ENCODE results near the gene NCS1.

The NCS1 gene

GRCh38 chr9:130235558-130236435 lies 63.6 kb downstream of the NCS1 start:
- Histone ChIP-seq H3K9ac (no peak overlapping the region), H3K36me3 (ENCODE audit: control insufficient read depth, insufficient read depth, low read length) (no peaks in the 10 kb centered on the region), H3K27ac (no peak overlapping the region)

GRCh38 chr9:130236436-130236985 lies 64.3 kb downstream of the NCS1 start:
- no peak overlapping the region for H3K9ac ChIP-seq
- no peak overlapping the region for H3K27ac ChIP-seq
- no peaks in the 10 kb centered on the region for H3K9me3 ChIP-seq (ENCODE audit: control insufficient read depth, low read length)
- no peaks in the 10 kb centered on the region for H3K27me3 ChIP-seq (ENCODE audit: control insufficient read depth, insufficient read depth, low read length)
- no peak overlapping the region for H3K4me2 ChIP-seq (ENCODE audit: low read length)
- H3K36me3 ChIP-seq (ENCODE audit: control insufficient read depth, insufficient read depth, low read length): no peaks in the 10 kb centered on the region
- no peaks in the 10 kb centered on the region for H3K4me1 ChIP-seq
- H2AFZ ChIP-seq: no peak overlapping the region
- H3K4me3 ChIP-seq (ENCODE audit: low read depth, low read length): no peak overlapping the region
- TF ChIP-seq CTCF (IDR thresholded peaks at IDR 0.05): no peak
- H3K79me2 ChIP-seq: no peaks in the 10 kb centered on the region

More at GRCh38 chr9:130235558-130236435, 63.6 kb downstream of the NCS1 start:
- Histone ChIP-seq H3K4me1 (no peaks in the 10 kb centered on the region), H3K9me3 (ENCODE audit: control insufficient read depth, low read length) (no peaks in the 10 kb centered on the region), H3K27me3 (ENCODE audit: control insufficient read depth, insufficient read depth, low read length) (no peaks in the 10 kb centered on the region), H3K79me2 (no peaks in the 10 kb centered on the region), H3K4me2 (ENCODE audit: low read length) (no peak overlapping the region), H3K4me3 (ENCODE audit: low read depth, low read length) (no peak overlapping the region), H2AFZ (peak overlapping the region; percentile 17)
- TF ChIP-seq CTCF (IDR thresholded peaks at IDR 0.05): peak; percentile 93

GRCh38 chr9:130237076-130237475 lies 64.9 kb downstream of the NCS1 start:
- no peak for TF ChIP-seq CTCF (IDR thresholded peaks at IDR 0.05)
- H3K27ac ChIP-seq: no peak overlapping the region
- H3K27me3 ChIP-seq (ENCODE audit: control insufficient read depth, insufficient read depth, low read length): no peaks in the 10 kb centered on the region
- no peaks in the 10 kb centered on the region for H3K9me3 ChIP-seq (ENCODE audit: control insufficient read depth, low read length)
- H3K4me1 ChIP-seq: no peaks in the 10 kb centered on the region
- H3K79me2 ChIP-seq: no peaks in the 10 kb centered on the region
- no peaks in the 10 kb centered on the region for H3K36me3 ChIP-seq (ENCODE audit: control insufficient read depth, insufficient read depth, low read length)
- H2AFZ ChIP-seq: no peak overlapping the region
- no peak overlapping the region for H3K4me3 ChIP-seq (ENCODE audit: low read depth, low read length)
- no peak overlapping the region for H3K4me2 ChIP-seq (ENCODE audit: low read length)
- H3K9ac ChIP-seq: no peak overlapping the region

DNA sequence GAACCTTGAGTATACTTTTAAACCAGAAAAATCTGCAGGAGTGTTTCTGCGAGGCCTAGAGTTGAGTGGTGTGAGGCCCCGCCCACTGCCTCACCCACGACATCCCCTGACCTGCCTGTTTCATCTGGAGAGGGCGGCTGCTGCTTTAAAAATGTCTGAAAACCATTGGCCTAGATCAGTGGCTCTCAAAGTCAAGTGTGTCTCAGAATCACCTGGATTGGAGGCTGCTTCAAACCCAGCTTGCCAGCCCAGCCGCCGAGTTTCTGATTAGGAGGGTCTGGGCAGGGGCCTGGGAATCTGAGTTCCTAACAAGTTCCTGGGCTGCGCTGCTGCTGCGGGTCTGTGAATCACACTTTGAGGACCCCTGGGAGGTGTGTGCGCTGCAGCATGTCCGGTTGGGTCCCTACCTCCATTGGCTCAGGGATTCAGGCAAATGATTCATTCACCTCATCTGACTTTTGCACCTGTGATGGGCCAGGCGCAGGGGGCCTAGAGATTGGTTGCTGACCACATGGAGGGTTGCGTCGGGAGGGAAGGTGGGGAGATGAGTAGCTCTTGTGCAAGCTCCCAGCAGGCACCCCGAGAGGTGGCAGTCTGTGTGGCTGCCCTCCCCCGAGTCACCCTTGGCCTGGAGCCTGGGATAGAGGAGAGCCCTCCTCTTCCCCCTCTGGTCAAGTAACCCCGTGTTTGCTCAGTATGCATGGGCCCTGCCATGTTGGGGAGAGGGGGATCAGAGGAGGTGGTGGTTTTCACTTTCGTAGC lies 65.7 kb downstream of the NCS1 start:
- Histone ChIP-seq H3K4me2 (ENCODE audit: low read length) (no peak overlapping the region), H3K36me3 (ENCODE audit: control insufficient read depth, insufficient read depth, low read length) (no peaks in the 10 kb centered on the region), H3K79me2 (no peaks in the 10 kb centered on the region), H2AFZ (no peak overlapping the region), H3K27me3 (ENCODE audit: control insufficient read depth, insufficient read depth, low read length) (no peaks in the 10 kb centered on the region), H3K4me3 (ENCODE audit: low read depth, low read length) (no peak overlapping the region), H3K9ac (no peak overlapping the region), H3K9me3 (ENCODE audit: control insufficient read depth, low read length) (no peaks in the 10 kb centered on the region), H3K27ac (no peak overlapping the region), H3K4me1 (no peaks in the 10 kb centered on the region)
- TF ChIP-seq CTCF (IDR thresholded peaks at IDR 0.05): no peak

All from parathyroid adenoma (tissue), 2 donors.